Fibroblast of villous mesenchyme (primary cell): ENCODE data around the gene TM9SF1. TPM values are rescaled to one million over a fixed set of nuclear protein-coding genes. Genes with fewer than 3 reads are reported as not detected.
A peak's percentile ranks its signal among the peaks of the same experiment; 100 is the strongest.

ENCODE experiments used
- DNase-seq: peaks from one replicate; pipeline ENCODE4 v3.0.0-alpha.2; 2010; ENCODE audit warnings: low read depth
- H3K4me3 ChIP-seq: 2 replicates; pipeline ENCODE4 v1.5.1; 2011; ENCODE audit warnings: low read depth, mild to moderate bottlenecking, low read length
- total RNA-seq: library from RNA; depleted of rRNA; stranded (reverse); fragments of >200 nt; gene quantifications from 2 replicates; pipeline ENCODE4 v1.2.3, GENCODE V29; 2012
- TF ChIP-seq, protein P1 (sequence below): IDR thresholded peaks from 2 replicates; pipeline ENCODE4 v1.5.1; 2012; ENCODE audit warnings: low read depth, mild to moderate bottlenecking, low read length; ENCODE audit not compliant: insufficient read depth

Gene TM9SF1, protein sequence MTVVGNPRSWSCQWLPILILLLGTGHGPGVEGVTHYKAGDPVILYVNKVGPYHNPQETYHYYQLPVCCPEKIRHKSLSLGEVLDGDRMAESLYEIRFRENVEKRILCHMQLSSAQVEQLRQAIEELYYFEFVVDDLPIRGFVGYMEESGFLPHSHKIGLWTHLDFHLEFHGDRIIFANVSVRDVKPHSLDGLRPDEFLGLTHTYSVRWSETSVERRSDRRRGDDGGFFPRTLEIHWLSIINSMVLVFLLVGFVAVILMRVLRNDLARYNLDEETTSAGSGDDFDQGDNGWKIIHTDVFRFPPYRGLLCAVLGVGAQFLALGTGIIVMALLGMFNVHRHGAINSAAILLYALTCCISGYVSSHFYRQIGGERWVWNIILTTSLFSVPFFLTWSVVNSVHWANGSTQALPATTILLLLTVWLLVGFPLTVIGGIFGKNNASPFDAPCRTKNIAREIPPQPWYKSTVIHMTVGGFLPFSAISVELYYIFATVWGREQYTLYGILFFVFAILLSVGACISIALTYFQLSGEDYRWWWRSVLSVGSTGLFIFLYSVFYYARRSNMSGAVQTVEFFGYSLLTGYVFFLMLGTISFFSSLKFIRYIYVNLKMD
- 64.4 and 96.3 TPM in 2 replicates for total RNA-seq

- DNase-seq, result peak; percentile 91
- TF ChIP-seq, protein P1, sequence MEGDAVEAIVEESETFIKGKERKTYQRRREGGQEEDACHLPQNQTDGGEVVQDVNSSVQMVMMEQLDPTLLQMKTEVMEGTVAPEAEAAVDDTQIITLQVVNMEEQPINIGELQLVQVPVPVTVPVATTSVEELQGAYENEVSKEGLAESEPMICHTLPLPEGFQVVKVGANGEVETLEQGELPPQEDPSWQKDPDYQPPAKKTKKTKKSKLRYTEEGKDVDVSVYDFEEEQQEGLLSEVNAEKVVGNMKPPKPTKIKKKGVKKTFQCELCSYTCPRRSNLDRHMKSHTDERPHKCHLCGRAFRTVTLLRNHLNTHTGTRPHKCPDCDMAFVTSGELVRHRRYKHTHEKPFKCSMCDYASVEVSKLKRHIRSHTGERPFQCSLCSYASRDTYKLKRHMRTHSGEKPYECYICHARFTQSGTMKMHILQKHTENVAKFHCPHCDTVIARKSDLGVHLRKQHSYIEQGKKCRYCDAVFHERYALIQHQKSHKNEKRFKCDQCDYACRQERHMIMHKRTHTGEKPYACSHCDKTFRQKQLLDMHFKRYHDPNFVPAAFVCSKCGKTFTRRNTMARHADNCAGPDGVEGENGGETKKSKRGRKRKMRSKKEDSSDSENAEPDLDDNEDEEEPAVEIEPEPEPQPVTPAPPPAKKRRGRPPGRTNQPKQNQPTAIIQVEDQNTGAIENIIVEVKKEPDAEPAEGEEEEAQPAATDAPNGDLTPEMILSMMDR, result no peak
- H3K4me3 ChIP-seq, result peak within 1 kb of the TSS; percentile 84
Measured at GRCh38 chr14:24195186-24196070, at the start of gene TM9SF1. Gene TM9SF1, minus strand, starts transcription at chr14:24195441. Its CDS starts 422 bp downstream, at chr14:24195019.

- TF ChIP-seq, protein P1, result no peak
- no peak for DNase-seq
- peak overlapping the region; percentile 65 for H3K4me3 ChIP-seq
Measured at GRCh38 chr14:24243336-24243836, 48.1 kb upstream of the TM9SF1 start.

- TF ChIP-seq, protein P1, result peak; percentile 69
- H3K4me3 ChIP-seq, result peak overlapping the region; percentile 65
- peak; percentile 93 for DNase-seq
Measured at GRCh38 chr14:24241829-24242443, 46.7 kb upstream of the TM9SF1 start.

- no peak for DNase-seq
- TF ChIP-seq, protein P1, result no peak
- no peak overlapping the region for H3K4me3 ChIP-seq
Measured at GRCh38 chr14:24240110-24240918, 45.1 kb upstream of the TM9SF1 start.

DNA sequence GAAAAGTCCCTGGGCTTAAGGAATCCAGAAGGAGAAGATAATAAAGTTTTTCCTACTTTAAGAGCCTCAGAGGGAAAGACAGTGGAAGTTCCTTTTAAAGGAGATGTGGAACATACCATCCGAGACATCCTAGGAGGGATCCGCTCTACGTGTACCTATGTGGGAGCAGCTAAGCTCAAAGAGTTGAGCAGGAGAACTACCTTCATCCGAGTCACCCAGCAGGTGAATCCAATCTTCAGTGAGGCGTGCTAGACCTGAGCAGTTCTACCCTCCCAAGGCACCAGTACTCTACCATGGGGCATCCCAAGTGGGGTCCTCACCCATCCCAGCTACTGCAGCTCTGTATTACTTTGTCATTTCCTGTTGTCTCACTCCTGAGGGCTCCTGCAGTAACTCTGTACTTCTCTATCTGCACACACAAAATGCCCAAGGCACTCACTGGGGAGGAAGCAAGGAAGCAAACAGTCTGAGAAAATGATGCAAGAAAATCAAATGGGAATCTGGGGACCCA lies 43.3 kb upstream of the TM9SF1 start:
- DNase-seq, result no peak
- TF ChIP-seq, protein P1, result no peak
- H3K4me3 ChIP-seq, result no peak overlapping the region
